Activated T-helper 1 cell treated with anti-CD3 and anti-CD28 coated beads, Interleukin-2, amount 50 U/mL, for 16 hours (primary cell): ENCODE measurements around the gene CEMIP.
"Not testable (repeated sequence)": the region's sequence is repeated elsewhere in the genome, so short reads cannot be mapped to it uniquely, and the experiment has no call there.

Source experiments
- DNase-seq, 2 donors: peaks; one replicate each; pipeline ENCODE4 v3.0.0-alpha.2; 2020; ENCODE audit warnings: low read depth in 1 of 2, low spot score in 1 of 2

Gene CEMIP

GRCh38 chr15:80760960-80761359, 18.2 kb upstream of the CEMIP start:
- DNase-seq, result no peak

GRCh38 chr15:80761754-80762153, 17.4 kb upstream of the CEMIP start:
- no peak for DNase-seq

- not testable (repeated sequence) for DNase-seq
Measured at GRCh38 chr15:80763235-80763634, 15.9 kb upstream of the CEMIP start.

GRCh38 chr15:80764535-80764934, 14.6 kb upstream of the CEMIP start:
- no peak for DNase-seq

GRCh38 chr15:80766275-80766674, 12.9 kb upstream of the CEMIP start:
- DNase-seq, result no peak

GRCh38 chr15:80768158-80768557, 11.0 kb upstream of the CEMIP start:
- no peak for DNase-seq

- no peak for DNase-seq
Measured at GRCh38 chr15:80769153-80769828, 9.9 kb upstream of the CEMIP start.

GRCh38 chr15:80769829-80770705, 9.1 kb upstream of the CEMIP start:
- no peak for DNase-seq

GRCh38 chr15:80773122-80773551, 6.0 kb upstream of the CEMIP start:
- no peak for DNase-seq

- no peak for DNase-seq
Measured at GRCh38 chr15:80773792-80774352, 5.3 kb upstream of the CEMIP start.

- no peak for DNase-seq
Measured at GRCh38 chr15:80774486-80774885, 4.7 kb upstream of the CEMIP start.

- no peak for DNase-seq
Measured at GRCh38 chr15:80775338-80775737, 3.8 kb upstream of the CEMIP start.

- DNase-seq, result peak; percentile 22
Measured at GRCh38 chr15:80776420-80777045, 2.6 kb upstream of the CEMIP start.

GRCh38 chr15:80777137-80777536, 2.0 kb upstream of the CEMIP start:
- no peak for DNase-seq

GRCh38 chr15:80777826-80778620, 1.1 kb upstream of the CEMIP start:
- DNase-seq, result no peak

- DNase-seq, result no peak
Measured at GRCh38 chr15:80778621-80778963, 578 bp upstream of the CEMIP start.

- no peak for DNase-seq
Measured at GRCh38 chr15:80779658-80780415, 667 bp downstream of the CEMIP start.

- DNase-seq, result no peak
Measured at GRCh38 chr15:80780416-80781221, 1.4 kb downstream of the CEMIP start.

- DNase-seq, result no peak
Measured at GRCh38 chr15:80783260-80783659, 4.1 kb downstream of the CEMIP start.
